NCI-H1092 treated with DMSO at 0.1 percent for 48 hours (cell line): Measurements from ENCODE around the gene CD19.
"Not testable (repeated sequence)": the region's sequence is repeated elsewhere in the genome, so short reads cannot be mapped to it uniquely, and the experiment has no call there.

Source experiments
- DNase-seq: peaks from one replicate; lab custom pipeline; 2025; lab: John Stamatoyannopoulos, UW

CD19 gene

GRCh38 chr16:28910086-28911031, 21.4 kb upstream of the CD19 start:
- peak; percentile 46 for DNase-seq

- no peak for DNase-seq
Measured at GRCh38 chr16:28912558-28912957, 19.2 kb upstream of the CD19 start.

- DNase-seq, result peak; percentile 7
Measured at GRCh38 chr16:28913946-28914724, 17.6 kb upstream of the CD19 start.

GRCh38 chr16:28915181-28915580, 16.6 kb upstream of the CD19 start:
- no peak for DNase-seq

GRCh38 chr16:28917095-28917494, 14.7 kb upstream of the CD19 start:
- no peak for DNase-seq

GRCh38 chr16:28918698-28919097, 13.1 kb upstream of the CD19 start:
- DNase-seq, result no peak

- no peak for DNase-seq
Measured at GRCh38 chr16:28923231-28923587, 8.6 kb upstream of the CD19 start.

GRCh38 chr16:28923652-28924398, 7.9 kb upstream of the CD19 start:
- DNase-seq, result no peak

- peak; percentile 75 for DNase-seq
Measured at GRCh38 chr16:28924399-28924761, 7.4 kb upstream of the CD19 start.

GRCh38 chr16:28924762-28925385, 6.9 kb upstream of the CD19 start, which contains the start of gene RABEP2:
RABEP2 (minus strand) TSS chr16:28925238; CDS start chr16:28925163, 75 bp downstream.
- DNase-seq, result peak; percentile 90

- peak; percentile 71 for DNase-seq
Measured at GRCh38 chr16:28925386-28926228, 6.2 kb upstream of the CD19 start.

- DNase-seq, result not testable (repeated sequence)
Measured at GRCh38 chr16:28926284-28926683, 5.5 kb upstream of the CD19 start.

GRCh38 chr16:28927815-28928214, 4.0 kb upstream of the CD19 start:
- DNase-seq, result no peak

- no peak for DNase-seq
Measured at GRCh38 chr16:28930203-28930602, 1.6 kb upstream of the CD19 start.

GRCh38 chr16:28930652-28931051, 1.1 kb upstream of the CD19 start:
- no peak for DNase-seq

GRCh38 chr16:28932339-28933141, 769 bp downstream of the CD19 start:
- no peak for DNase-seq

GRCh38 chr16:28933171-28933570, 1.4 kb downstream of the CD19 start:
- no peak for DNase-seq

GRCh38 chr16:28935346-28935745, 3.6 kb downstream of the CD19 start:
- no peak for DNase-seq

GRCh38 chr16:28935924-28936783, 4.4 kb downstream of the CD19 start:
- peak; percentile 5 for DNase-seq
